GM21526 (cell line): ENCODE data around the gene ADAMTS5.

Experiments
- ATAC-seq: cut with Tn5 transposase; IDR thresholded peaks from one replicate; pipeline ENCODE4 v1.9.1; 2021; ENCODE audit warnings: moderate library complexity; ENCODE audit not compliant: unreplicated experiment, low FRiP score

The ADAMTS5 gene

DNA sequence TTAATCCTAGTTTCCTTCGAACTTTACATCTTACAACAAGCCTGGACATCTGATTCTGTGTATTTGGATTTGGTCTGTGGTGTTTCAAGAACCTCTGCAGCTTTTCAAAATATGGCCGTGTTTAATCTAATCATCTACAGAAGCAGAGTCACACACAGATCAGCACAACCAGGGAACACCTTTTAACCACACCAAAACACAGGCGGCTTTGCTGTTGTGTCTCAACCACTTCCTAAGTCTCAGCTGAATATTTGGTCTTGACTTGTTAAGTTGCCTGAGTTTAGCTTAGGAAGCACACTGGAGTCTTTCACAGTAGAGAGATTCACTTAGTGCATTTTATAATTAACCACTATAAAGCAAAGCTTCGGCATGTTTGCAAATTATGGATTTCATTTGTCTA lies 17.1 kb downstream of the ADAMTS5 start:
- ATAC-seq, result no peak

- no peak for ATAC-seq
Measured at GRCh38 chr21:26948194-26948593, 18.7 kb downstream of the ADAMTS5 start.

GRCh38 chr21:26946744-26947446 lies 20.0 kb downstream of the ADAMTS5 start:
- no peak for ATAC-seq

DNA sequence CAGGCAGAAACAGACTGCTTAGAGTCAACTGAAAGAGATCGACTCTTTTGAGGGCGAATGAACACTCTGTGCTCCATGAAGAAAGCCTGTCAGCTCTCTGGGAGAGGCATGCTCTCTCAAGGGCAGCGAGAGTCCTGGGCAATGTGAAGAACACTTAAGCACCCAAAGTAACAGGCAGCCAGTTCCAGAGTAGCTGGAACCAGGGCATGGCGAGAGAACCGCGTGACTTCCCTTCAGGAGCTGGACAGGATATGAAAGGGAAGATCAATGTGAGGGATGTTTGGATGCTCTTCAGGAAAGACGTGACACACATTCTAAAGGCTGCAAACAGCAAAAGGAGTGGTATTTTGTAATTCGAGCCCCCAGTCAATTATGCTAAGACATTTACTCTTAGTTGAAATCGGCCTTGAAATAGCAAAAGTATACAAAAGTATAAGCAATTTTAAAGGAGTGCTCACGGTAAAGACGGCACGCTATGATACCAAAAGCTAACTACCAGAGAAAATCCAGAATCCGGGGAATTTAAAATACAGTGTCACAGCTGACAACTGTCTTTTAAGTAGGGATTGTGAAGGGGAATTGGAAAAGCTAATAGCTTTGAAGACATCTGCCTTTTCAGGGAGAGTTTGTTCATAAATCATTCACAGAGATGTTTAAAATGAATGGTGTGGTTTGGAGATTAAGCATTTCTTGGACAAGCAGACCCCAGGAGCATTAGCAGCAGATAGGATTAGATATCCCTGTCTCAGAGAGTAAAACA lies 20.8 kb downstream of the ADAMTS5 start:
- ATAC-seq, result no peak

DNA sequence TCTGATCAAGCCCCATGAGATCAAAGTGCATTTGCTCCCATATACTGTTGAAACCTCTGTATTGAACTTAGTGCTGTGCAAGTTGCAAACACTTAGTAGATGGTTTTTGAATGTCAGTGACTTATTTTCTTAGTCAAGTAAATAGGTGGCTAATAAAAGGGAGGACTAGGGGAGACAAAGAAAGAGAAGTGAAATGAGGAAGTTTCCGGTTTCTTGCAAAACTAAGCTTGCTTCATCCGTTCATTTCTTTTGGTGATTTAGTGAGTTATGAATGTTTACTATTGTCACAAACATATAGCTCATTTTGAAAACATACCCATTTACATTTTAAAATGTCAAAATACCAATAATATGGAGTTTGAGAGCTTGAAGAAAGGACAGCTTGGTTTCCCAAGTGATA lies 23.0 kb downstream of the ADAMTS5 start:
- no peak for ATAC-seq

GRCh38 chr21:26941421-26941820 lies 25.5 kb downstream of the ADAMTS5 start:
- no peak for ATAC-seq

DNA sequence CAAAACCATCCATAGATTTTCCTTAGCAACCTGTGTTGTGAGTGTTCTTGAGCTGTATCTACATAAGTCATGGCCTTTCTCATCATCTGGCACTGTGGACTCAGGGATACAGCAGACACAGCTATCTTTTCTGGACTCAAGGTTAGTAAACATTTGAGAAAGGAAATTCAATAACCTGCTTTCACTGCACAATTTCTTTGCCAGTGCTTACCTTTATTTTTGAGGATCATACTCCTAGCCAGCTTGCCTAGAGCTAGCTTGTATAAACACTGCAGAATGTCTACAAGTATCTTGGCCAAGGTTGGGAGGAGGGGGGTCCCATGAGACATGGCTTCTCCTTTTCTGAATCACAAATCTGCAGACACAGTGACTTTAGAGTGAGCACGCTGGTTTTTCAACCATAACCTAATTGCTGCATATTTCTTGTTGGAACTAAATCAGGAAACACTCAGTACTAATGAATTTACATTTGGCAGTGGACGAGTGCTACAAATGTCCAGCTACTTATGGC lies 27.2 kb downstream of the ADAMTS5 start:
- ATAC-seq, result no peak

DNA sequence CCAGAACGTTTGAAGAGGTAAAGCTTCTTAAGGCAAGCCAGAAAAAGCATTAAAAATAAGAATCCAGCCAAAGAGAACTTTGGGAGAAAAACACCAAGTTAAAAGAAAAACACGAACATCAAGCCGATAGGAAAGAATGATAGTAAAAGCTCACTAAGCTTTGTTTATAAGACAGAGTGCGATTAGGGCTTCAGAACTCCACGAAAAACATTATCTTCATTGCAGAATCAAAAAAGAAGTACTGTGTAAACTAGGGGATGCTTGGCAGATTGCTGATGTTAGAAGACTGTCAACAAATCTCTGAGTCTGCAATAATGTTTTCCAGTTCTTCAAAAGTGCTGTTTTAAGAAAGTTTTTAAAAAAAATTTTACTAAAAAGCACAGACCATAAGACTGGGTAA lies 30.2 kb downstream of the ADAMTS5 start:
- ATAC-seq, result no peak

DNA sequence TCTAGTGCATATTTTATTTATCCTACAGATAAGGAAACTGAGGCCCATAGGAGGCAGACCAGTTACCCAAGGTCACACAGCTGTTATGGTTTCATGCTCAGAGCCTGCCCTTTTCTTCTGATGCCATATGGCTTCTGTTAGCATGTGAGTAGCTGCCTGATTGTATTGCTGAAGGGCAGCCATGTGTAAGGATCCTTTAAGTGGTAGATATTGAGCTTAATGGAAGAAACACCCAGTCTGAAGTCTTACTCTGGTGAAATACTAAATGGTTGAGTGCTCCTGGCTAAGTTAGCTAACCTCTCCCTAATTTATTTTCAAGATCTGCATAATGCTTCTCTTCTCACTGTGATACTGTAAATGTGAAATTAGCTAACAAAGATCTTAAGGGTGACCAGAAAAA lies 30.9 kb downstream of the ADAMTS5 start:
- ATAC-seq, result no peak

GRCh38 chr21:26934383-26934782 lies 32.5 kb downstream of the ADAMTS5 start:
- no peak for ATAC-seq

DNA sequence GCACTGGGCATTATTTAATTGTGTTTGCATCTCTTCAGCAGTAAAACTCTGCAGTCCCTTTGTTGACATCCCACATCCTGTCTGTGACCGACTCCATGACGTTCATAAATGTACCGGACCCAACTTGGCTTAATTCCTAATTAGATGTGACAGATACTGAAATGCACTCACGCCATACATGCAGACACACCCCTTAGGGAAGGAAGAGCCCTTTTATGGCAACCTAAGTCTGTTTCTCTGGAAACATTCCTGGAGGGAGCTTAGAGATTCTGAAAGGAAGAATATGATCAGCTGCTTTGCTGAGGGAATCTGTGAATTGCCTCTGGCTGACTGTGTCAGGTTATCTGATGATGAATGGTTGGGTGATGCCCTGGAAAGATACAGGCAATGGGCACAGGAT lies 33.4 kb downstream of the ADAMTS5 start:
- ATAC-seq, result no peak

- ATAC-seq, result no peak
Measured at GRCh38 chr21:26925636-26926035, 41.3 kb downstream of the ADAMTS5 start.

- no peak for ATAC-seq
Measured at GRCh38 chr21:26925122-26925521, 41.8 kb downstream of the ADAMTS5 start.

DNA sequence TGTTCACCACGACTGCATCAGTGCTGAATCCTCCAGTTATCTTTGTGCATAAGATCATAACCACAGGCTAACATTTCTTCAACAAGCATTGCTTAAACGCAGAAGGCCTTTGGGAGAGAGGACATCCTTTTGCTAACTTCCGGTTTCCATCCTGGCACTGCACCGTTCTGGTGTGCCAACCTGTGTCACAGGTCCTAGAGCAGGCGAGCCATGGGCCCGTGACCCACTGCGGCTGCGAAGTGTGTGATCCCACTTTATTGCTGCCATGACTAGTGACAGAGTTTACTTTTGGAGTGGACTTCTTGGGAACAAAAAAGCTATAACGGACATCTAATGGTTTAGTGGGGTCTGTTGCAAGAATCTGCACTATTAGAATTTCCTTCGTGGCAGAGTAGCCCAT lies 42.9 kb downstream of the ADAMTS5 start:
- no peak for ATAC-seq

DNA sequence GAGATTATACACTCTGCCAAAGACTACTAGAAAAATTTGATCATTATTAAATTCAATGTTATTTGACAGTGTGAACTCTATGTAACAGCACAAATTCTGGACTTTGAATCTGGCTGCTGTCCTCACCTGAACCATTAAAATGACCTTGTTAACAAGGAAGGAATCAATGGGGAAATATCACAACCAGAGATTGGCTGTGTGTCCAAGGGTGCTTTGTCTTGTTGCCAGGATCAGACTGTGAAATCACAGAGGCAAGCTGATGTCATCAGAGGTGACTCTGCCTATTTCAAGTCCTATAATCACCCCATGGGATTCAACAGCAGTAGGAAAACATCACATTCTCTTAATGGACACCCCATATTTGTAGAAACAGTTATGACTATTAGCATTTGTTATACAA lies 46.8 kb downstream of the ADAMTS5 start:
- ATAC-seq, result no peak

DNA sequence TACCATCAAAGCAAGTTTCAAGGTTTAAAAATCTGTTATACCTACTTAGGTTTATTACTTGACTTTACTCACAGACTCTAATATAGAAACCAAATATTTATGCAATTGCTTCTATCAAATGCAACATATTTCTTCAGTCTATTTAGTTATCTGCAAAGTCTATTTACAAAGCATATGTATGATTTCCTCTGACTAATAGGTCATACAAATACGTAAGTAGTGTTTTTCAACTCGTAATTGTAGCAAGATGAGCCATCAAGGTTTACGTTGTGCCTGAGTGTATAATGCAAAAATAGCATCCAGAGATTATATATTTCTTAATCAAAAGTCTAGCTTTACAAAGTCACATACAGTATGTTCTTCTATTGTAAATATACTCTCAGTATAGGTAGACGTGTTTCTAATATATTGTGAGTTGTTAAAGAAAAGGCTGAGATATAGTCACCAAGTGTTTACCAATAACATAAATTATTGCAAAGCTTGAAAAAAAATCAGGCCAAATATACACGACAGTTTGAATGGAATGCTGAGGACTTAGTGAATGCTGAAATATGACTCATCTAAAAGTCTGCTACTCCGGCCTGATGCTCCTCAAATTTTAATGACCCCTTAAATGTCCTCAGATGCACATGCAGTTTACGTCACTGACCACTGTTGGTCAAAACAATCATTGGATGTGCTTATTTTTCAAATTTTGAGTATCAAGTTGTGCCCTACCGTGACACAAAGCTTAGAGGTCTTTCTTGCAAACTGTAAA lies 48.4 kb downstream of the ADAMTS5 start:
- ATAC-seq, result no peak

DNA sequence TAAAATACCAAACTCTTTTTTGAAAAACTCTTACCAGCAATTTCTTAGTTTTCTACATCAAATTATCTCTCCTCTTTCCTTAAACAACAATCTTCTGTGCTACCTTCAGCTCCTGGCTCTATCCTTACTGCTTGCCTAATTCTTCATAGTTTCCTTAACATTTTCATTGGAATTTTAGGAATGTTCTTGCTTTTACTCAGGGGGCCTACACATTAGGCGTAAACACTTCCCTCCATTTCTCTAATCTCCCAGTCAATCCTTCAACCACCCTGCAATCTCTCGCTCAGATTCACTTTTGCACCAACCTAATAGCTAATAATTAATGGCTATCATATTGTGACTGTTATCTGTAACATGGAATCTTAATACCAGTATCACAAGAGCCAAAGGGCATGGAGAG lies 50.1 kb downstream of the ADAMTS5 start:
- no peak for ATAC-seq

DNA sequence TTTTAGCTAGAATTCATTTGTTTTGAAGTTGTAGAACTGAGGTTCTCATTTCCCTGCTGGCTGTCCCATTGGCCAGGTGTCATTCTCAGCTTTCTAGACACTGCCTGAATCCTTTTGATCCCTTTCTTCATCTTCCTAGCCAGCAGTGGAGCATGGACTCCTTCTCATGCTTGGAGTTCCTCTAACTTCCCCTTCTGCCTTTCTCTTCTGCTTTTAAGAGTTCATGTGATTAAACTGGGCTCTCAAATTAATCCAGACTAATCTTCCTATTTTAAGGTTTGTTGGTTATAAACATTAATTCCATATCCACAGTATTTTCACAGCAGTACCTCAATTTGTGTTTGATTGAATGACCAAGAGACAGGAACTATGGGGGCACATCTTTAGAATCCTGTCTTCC lies 52.3 kb downstream of the ADAMTS5 start:
- ATAC-seq, result no peak

GRCh38 chr21:26912466-26912865 lies 54.4 kb downstream of the ADAMTS5 start:
- ATAC-seq, result no peak

GRCh38 chr21:26909972-26910371 lies 56.9 kb downstream of the ADAMTS5 start:
- no peak for ATAC-seq

DNA sequence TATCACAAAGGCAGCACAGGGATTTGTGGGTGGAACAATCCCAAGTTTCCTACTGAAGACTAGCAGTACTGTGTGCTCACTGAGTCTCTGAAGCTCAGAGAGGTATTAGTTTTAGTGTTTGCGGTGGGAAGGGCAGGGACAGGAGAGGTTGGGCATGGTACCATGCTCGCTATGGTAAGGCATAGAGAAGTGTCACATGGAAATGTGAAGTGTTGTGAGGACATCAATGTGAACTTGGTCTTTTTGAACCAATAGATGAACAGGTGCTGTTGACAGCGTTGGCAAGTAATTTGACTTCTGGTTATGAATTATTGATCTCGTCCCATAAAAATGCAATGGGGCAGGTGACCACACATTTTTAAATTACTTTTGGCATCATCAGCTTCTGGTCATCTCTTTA lies 65.9 kb downstream of the ADAMTS5 start:
- ATAC-seq, result no peak
